ENCODE data around the gene KLHL26.

KLHL26 gene

DNA sequence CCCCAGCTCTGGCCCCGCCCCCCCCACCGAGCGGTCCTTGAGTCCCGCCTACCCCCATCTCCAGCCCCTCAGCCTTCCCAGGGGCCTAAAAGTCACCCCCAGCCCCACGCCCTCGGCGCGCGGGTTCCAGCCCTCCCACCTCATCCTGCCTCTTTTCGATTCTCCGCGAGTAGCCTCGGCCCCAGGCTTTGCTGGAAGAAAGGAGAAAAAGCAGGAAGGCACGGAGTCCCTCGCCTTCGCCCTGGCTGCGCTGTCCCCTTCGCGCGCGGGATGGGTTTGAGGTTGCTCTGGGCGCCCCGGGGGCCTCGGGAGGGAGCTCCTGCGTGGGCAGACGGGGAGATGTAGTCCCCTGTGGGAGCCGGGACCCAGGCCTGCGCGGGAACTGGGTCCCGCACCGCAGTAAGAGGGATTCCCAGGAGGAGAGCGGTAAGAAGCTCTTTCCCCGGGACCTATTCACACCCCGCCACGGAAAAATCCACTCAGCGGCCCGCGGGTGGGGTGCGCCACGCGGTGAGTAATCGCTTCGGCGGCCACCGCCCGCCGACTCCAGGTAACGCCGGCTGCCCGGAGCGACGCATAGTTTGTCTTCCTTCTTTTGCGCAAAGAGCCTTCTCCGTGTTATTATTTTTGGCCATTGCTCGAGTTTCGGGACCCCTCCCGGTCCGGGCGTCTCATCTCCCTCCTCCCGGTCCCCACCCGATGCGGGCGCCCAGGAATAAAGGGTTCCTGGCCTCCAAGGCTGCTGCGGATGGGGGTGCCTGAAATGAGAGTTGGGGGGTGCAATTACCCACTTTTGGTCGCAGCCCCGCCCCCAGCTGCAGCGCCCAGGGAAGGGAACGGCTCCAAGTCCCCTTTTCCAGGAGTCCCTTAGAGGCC is 29.4 kb upstream of the KLHL26 start:
- Mint-ChIP-seq H3K27me3 (peaks cover 79% of the 10 kb centered on the region), H3K9me3 (no peaks in the 10 kb centered on the region), H3K4me1 (ENCODE audit: low read depth) (peaks cover 21% of the 10 kb centered on the region), H3K27ac (no peak overlapping the region), H3K4me3 (no peak overlapping the region), H3K36me3 (ENCODE audit: low read depth) (no peaks in the 10 kb centered on the region)
- DNase-seq = no peak

DNA sequence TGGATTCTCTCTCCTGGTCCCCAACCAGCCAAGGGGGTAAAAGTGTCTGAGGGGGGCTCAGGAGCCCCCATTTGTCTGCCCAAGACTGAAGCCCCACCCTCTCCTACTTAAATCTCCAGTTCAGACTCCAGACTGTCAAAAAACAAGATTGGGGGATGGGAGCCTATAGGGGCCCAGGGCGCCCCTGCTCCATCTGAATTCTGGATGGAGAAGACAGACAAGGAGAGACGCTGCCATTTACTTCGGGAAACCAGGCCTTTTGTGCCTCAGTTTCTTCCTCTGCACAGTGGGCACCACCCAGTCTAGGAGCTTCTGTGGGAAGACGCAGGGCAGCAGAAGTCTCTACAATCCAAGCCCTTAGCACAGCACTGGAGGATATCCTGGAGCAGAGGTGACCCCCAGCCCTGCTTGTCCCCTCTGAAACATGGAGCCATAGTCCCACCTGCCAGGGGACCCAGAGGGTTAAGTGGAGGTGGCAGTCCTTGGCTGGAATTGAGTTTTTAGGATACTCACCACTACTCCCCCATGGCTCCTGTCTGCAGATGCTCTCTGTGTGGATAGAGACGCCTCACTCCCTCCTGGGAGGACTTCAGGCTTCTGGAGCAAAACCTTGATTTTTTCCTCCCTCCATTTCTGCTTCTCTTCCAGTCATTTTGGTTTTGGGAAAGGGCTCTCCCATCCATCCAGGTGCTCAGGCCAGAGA is 28.6 kb upstream of the KLHL26 start:
- Mint-ChIP-seq H3K9me3 (no peaks in the 10 kb centered on the region), H3K4me3 (no peak overlapping the region), H3K27me3 (peaks cover 76% of the 10 kb centered on the region), H3K27ac (no peak overlapping the region), H3K4me1 (ENCODE audit: low read depth) (peaks cover 23% of the 10 kb centered on the region), H3K36me3 (ENCODE audit: low read depth) (no peaks in the 10 kb centered on the region)
- no peak for DNase-seq

DNA sequence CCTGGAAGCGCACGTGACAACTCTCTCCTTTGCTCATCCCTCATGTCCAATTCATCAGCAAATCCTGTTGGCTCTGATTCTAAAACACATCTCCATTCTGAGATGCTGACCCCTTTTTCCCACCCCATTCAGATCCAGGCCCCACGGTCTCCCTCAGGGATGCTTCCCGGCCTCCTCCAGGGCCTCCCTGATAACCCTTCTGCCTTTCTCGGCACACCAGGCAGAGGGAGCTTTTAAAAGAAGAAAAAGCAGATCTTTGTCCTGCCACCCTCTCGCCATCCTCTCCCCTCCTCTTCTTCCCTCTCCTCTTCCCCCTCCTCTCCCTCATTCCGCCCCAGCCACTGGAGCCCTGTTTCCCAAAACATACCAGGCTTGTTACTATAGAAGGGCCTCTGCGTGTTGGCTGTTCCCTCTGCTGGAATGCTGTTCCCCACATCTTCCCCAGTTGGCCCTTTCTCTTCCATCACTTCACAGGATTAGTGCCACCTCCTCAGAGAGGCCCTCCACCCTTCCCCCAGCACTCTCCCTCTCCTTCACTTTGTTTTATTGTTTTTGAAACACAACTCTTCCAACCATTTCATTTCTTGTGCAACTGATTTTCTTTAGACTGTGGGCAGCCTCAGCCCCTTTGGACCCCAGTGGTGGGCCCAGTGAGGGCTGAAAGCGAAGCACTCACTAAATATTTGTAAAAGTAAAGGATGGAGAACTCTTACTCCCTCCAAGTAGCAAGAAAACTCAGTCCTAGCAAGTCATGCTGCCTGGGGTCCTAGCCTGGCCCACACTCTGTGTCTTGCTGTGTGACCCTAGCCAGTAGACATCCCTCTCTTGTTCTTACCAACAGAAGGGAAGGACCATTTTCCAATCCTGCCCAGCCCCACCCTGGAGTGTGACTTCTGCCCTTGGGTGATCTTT is 27.8 kb upstream of the KLHL26 start:
- Mint-ChIP-seq H3K27ac (no peak overlapping the region), H3K27me3 (peaks cover 80% of the 10 kb centered on the region), H3K4me1 (ENCODE audit: low read depth) (peaks cover 24% of the 10 kb centered on the region), H3K9me3 (no peaks in the 10 kb centered on the region), H3K36me3 (ENCODE audit: low read depth) (no peaks in the 10 kb centered on the region), H3K4me3 (no peak overlapping the region)
- no peak for DNase-seq

DNA sequence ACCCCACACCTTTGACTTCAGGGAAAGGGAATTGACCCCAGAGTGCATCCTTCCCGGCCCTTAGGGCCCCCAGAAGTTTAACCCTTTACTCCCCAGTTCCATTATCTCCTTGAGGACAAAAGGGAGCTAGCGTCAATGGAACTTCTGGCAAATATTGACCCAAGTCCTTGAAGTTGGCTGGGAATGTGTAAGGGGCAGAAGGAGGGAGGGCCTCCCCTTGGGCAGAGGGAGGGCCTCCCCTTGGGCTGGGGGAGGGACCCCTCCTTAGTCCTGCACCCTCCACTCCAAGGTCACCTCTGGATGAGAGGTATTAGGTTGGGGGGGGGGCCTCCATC is 27.1 kb upstream of the KLHL26 start:
- Mint-ChIP-seq H3K4me1 (ENCODE audit: low read depth) (peaks cover 24% of the 10 kb centered on the region), H3K36me3 (ENCODE audit: low read depth) (no peaks in the 10 kb centered on the region), H3K9me3 (no peaks in the 10 kb centered on the region), H3K27me3 (peaks cover 80% of the 10 kb centered on the region), H3K4me3 (no peak overlapping the region), H3K27ac (no peak overlapping the region)
- no peak for DNase-seq

DNA sequence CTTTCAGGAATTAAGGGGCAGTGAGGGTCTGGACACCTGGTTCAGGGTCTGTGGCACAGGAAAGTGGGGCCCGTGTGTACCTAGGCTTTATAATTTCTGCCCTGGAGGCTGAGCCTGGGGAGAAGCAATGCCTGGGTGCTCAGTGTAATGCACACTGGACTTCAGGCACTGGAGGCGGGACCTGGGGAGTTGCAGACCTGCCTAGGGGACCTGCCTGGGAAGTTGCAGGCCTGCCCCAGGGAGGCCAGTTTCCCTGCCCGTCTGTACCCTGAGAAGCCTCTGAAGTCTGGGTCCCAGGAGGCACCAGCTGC is 26.6 kb upstream of the KLHL26 start:
- peaks cover 24% of the 10 kb centered on the region for H3K4me1 Mint-ChIP-seq (ENCODE audit: low read depth)
- H3K27me3 Mint-ChIP-seq = peaks cover 79% of the 10 kb centered on the region
- H3K9me3 Mint-ChIP-seq = no peaks in the 10 kb centered on the region
- no peak overlapping the region for H3K4me3 Mint-ChIP-seq
- no peaks in the 10 kb centered on the region for H3K36me3 Mint-ChIP-seq (ENCODE audit: low read depth)
- H3K27ac Mint-ChIP-seq = no peak overlapping the region
- no peak for DNase-seq

DNA sequence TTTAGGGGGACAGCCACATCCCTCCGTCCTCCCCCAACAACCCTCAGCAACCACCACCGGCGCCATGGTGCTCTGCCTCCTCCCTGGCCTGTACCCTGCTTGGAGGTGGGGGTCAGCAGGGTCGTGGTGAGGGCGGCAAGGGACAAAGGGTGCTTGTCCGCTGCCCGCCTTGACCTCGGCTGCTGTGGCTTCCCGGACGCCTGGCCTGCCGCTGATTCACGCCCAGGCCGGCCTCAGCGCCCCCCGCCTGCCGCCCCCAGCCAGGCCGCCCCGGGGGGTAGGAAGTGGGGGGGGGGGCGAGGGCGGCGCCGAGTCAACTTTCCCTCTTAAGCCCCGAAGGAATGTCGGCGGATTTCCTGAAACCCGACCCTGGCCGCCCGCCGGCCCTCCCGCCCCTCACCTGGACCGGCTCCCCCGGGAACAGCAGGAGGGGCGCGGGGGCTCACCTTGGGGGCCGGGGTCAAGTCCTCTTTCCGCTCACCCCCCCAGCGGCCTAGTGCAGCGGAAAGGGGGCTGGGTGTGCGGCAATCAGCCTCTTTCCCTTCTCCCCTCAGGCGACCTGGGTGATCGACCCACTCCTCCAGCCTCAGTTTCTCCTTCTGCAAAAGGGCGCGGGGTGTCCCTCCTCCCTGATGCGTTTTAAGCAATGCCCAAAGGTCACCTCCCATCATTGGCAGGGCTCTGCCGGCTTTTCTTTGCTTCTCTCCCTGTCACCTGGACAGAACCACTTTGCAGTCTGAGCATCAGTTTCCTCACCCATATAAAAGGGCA is 26.1 kb upstream of the KLHL26 start:
- Mint-ChIP-seq H3K36me3 (ENCODE audit: low read depth) (no peaks in the 10 kb centered on the region), H3K4me1 (ENCODE audit: low read depth) (peaks cover 22% of the 10 kb centered on the region), H3K27me3 (peaks cover 79% of the 10 kb centered on the region), H3K4me3 (no peak overlapping the region), H3K27ac (no peak overlapping the region), H3K9me3 (no peaks in the 10 kb centered on the region)
- DNase-seq = no peak

DNA sequence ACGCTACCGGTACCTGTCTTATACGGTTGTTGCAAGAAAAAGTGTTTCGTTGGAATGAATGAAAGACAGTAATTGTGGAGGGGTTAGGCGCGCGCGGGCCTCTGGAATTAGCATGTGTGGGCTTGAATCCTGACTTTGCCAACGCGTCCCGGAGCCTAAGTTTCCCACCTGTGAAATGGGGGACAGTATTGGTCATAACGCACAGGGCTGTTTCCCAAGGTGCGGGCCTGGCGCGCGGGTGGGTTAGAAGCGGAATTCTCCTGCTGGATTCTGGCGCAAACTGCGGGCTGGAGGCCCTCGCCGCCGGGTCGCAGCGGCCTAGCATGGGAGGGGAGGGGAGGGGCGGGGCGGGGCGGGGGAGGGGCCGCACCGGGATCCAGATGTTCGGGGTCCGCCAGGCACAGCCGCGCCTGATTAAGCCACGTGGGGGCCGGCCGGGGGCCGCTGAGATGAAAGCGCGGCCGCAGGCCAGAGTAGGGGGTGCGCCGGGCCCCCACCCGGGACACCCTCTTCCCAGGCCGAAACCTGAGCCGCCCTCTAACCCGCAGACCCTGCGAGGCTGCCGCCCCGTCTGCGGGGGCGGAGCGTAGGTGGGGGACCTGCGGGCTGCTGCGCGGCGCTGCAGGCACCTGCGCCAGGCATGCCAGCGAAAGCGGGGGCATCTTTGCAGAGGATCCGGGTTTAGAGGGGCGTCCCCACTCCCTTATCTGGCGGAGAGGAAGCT is 25.3 kb upstream of the KLHL26 start:
- H3K27ac Mint-ChIP-seq = no peak overlapping the region
- peaks cover 22% of the 10 kb centered on the region for H3K4me1 Mint-ChIP-seq (ENCODE audit: low read depth)
- DNase-seq = no peak
- peaks cover 86% of the 10 kb centered on the region for H3K27me3 Mint-ChIP-seq
- H3K4me3 Mint-ChIP-seq = peak overlapping the region; percentile 62
- H3K9me3 Mint-ChIP-seq = no peaks in the 10 kb centered on the region
- no peaks in the 10 kb centered on the region for H3K36me3 Mint-ChIP-seq (ENCODE audit: low read depth)

DNA sequence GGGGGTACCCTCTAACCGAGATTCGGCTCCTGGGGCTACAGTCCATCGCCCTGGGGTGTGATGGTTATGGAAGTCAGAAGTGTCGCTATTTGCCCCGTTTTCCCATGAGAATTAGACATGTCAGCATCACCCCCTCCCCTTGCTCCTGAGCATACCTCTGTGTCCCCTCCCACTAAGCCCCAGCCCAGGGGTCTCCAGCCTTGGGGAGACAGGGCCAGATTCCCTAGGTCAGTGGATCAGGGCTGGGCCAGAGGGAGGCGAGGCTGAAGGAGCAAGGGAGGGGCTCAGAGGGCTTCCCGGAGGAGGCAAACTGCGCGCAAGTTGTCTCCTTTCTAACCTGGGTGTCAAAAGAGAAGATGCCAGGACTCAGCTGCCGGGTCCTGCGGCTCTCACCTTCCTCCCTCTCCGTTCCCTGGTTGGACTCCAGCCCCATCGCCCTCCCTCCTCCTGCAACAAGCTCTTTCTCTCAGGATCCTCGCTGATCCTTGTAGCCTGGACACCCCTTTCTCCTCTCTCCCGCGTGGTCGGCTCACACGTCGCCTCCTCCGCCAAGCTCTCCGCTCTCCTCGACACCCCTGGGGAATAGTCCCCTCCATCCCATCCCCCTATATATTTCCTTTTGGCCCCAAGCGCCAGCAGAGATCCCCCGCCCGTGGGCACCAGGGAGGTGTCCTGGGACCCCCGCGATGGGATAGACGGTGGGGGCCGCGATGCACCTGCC is 24.6 kb upstream of the KLHL26 start:
- DNase-seq = no peak
- H3K27ac Mint-ChIP-seq = no peak overlapping the region
- peaks cover 22% of the 10 kb centered on the region for H3K4me1 Mint-ChIP-seq (ENCODE audit: low read depth)
- peaks cover 87% of the 10 kb centered on the region for H3K27me3 Mint-ChIP-seq
- H3K9me3 Mint-ChIP-seq = no peaks in the 10 kb centered on the region
- H3K36me3 Mint-ChIP-seq (ENCODE audit: low read depth) = no peaks in the 10 kb centered on the region
- peak overlapping the region; percentile 62 for H3K4me3 Mint-ChIP-seq

DNA sequence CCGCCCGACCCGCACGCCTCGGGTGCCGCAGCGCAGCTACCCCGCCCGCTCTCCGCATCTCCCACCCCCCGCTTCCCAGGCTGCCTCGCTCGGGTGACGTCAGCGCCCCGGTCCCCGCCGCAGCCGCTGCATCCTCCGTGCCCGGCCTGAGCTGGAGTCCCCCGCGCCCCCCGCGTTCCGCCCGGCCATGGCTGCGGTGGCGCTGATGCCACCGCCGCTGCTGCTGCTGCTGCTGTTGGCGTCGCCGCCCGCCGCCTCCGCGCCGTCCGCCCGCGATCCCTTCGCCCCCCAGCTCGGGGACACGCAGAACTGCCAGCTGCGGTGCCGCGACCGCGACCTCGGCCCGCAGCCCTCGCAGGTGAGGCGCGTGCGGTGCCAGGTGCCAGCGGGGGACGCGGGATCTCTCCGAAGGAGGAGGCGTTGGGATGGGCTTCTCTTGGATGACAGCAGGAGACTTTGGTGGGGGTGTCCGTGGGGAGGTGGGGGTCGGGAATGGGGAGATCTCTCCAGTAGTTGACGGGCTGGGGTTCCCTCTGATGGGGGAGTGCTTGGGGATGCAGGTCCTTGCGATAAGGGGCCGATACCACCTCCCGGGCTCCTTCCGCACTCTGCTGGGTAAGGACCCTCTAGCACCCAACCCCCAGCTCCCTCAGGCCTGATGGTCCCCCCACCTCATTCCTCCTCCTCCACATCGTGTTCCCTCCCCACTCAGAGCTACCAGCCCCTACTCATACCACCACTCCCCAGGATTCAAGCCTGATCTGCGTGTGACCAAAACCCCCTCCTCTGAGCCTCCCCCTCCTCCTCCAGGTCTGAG is 23.8 kb upstream of the KLHL26 start, which contains the start of gene TMEM59L:
Gene TMEM59L, plus strand, starts transcription at position 99 of the 817 bp plus-strand sequence. Its CDS starts 89 bp downstream, at position 188.
- DNase-seq = peak; percentile 64
- Mint-ChIP-seq H3K4me3 (peak within 1 kb of the TSS; percentile 62), H3K9me3 (no peaks in the 10 kb centered on the region), H3K4me1 (ENCODE audit: low read depth) (peaks cover 17% of the 10 kb centered on the region), H3K27me3 (peaks cover 87% of the 10 kb centered on the region), H3K27ac (no peak within 1 kb of the TSS), H3K36me3 (ENCODE audit: low read depth) (no peaks in the 10 kb centered on the region)

DNA sequence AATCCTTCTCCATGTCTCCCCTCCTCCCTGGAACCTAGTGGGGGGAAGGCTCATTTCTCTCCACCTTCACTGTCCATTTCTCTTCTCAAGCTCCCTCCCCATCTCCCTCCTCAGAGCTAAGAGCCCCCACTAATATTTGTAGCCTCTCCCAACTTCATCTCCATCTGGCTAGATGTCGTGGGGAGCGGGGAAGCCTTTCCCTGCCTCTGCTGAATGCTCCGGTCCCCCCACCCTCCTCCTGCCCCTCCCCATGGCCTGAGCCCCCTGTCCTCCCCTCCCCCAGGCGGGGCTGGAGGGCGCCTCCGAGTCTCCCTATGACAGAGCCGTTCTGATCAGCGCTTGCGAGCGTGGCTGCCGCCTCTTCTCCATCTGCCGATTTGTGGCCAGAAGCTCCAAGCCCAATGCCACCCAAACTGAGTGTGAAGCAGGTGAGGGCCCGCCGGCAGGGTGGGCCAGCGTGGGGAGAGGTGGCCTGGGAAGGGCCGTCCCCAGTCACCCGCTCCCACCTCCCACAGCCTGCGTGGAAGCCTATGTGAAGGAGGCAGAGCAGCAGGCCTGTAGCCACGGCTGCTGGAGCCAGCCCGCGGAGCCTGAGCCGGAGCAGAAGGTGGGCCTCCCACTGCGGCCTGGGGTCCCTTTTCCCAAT is 23.1 kb upstream of the KLHL26 start:
- DNase-seq = no peak
- H3K36me3 Mint-ChIP-seq (ENCODE audit: low read depth) = no peaks in the 10 kb centered on the region
- peaks cover 80% of the 10 kb centered on the region for H3K27me3 Mint-ChIP-seq
- peaks cover 16% of the 10 kb centered on the region for H3K4me1 Mint-ChIP-seq (ENCODE audit: low read depth)
- no peaks in the 10 kb centered on the region for H3K9me3 Mint-ChIP-seq
- H3K4me3 Mint-ChIP-seq = peak overlapping the region; percentile 38
- H3K27ac Mint-ChIP-seq = no peak overlapping the region

DNA sequence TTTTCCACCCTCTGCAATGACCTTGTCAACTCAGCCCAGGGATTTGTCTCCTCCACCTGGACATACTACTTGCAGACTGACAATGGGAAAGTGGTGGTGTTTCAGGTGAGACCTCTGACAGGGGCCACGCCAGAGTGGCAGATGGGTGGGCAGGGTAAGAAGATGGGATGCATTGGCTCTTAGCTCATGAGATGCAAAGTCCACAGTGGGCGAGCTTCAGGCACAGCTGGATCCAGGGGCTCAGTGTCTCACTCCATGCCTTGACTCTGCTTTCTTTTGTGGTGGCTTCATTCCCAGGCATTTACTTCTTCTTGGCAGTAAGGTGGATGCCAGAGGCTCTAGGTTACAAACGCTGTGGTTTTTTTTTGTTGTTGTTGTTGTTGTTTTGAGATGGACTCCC is 20.8 kb upstream of the KLHL26 start:
- no peak overlapping the region for H3K4me3 Mint-ChIP-seq
- H3K4me1 Mint-ChIP-seq (ENCODE audit: low read depth) = peaks cover 15% of the 10 kb centered on the region
- H3K36me3 Mint-ChIP-seq (ENCODE audit: low read depth) = no peaks in the 10 kb centered on the region
- H3K27me3 Mint-ChIP-seq = peaks cover 59% of the 10 kb centered on the region
- no peak for DNase-seq
- H3K27ac Mint-ChIP-seq = no peak overlapping the region
- no peaks in the 10 kb centered on the region for H3K9me3 Mint-ChIP-seq

DNA sequence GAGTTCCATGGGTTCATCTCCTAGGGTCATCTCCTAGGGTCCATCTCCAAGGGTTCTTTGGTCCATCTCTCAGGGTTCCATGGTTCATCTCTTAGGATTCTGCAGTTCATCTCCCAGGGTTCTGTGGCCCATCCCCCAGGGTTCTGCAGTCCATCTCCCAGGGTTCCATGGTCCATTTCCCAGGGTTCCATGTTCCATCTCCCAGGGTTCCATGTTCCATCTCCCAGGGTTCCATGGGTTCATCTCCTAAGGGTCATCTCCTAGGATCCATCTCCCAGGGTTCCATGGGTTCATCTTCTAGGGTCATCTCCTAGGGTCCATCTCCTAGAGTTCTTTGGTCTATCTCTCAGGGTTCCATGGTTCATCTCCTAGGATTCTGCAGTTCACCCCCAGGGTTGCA is 19.3 kb upstream of the KLHL26 start:
- Mint-ChIP-seq H3K27me3 (peaks cover 47% of the 10 kb centered on the region), H3K9me3 (no peaks in the 10 kb centered on the region), H3K27ac (no peak overlapping the region), H3K36me3 (ENCODE audit: low read depth) (no peaks in the 10 kb centered on the region), H3K4me3 (no peak overlapping the region), H3K4me1 (ENCODE audit: low read depth) (peaks cover 4% of the 10 kb centered on the region)
- no peak for DNase-seq
